ENCODE results near the gene SCAI.
A peak's percentile ranks its signal among the peaks of the same experiment; 100 is the strongest.
"Not testable (repeated sequence)": the region's sequence is repeated elsewhere in the genome, so short reads cannot be mapped to it uniquely, and the experiment has no call there.

Gene SCAI

GRCh38 chr9:124947727-124948391, 195.5 kb downstream of the SCAI start:
- DNase-seq (ENCODE audit: low read depth in 2 of 2) = no peak

GRCh38 chr9:124946167-124946566, 197.2 kb downstream of the SCAI start:
- DNase-seq (ENCODE audit: low read depth in 2 of 2) = no peak

DNA sequence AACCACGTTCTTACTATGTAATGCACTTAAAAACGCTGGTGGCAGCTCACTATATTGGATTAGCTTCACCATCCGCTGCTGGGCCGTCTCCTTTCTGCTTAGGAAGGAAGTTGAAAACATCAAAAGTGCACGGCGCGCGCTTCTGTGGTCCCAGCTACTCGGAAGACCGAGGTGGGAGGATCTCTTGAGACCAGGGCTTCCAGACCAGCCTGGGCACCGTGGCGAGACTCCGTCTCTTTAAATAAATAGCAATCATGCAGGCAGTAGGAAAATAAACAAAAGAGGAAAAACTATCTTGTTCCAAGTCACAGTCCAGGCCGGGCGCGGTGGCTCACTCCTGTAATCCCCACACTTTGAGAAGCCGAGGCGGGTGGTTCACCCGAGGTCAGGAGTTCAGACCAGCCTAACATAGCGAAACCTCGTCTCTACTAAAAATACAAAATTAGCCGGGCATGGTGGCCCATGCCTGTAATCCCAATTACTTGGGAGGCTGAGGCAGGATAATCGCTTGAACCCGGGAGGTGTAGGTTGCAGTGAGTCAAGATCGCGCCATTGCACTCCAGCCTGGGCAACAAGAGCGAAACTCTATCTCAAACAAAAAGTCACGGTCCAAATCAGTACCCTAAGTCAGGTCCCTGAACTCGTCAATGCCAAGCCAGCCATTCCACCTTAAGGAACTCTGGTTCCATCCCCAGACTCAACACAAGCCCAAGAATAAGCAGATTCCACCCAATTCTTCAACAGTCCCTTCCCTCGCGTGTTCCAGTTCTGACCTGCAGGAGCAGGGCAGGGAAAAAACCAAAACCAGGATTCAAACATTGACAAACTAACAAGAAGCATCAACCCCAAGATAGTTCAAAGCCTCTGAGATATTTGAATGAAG, 201.4 kb downstream of the SCAI start:
- DNase-seq (ENCODE audit: low read depth in 2 of 2) = peak; percentile 46 to 49

- peak; percentile 85 to 87 for DNase-seq (ENCODE audit: low read depth in 2 of 2)
These were observed 202.2 kb downstream of the SCAI start, which contains the start of gene GOLGA1 for GRCh38 chr9:124940894-124941678. Gene GOLGA1 (minus strand): TSS chr9:124941083. CDS start chr9:124938711, 2,372 bp downstream.

GRCh38 chr9:124940521-124940893, 202.8 kb downstream of the SCAI start:
- DNase-seq (ENCODE audit: low read depth in 2 of 2) = no peak

DNA sequence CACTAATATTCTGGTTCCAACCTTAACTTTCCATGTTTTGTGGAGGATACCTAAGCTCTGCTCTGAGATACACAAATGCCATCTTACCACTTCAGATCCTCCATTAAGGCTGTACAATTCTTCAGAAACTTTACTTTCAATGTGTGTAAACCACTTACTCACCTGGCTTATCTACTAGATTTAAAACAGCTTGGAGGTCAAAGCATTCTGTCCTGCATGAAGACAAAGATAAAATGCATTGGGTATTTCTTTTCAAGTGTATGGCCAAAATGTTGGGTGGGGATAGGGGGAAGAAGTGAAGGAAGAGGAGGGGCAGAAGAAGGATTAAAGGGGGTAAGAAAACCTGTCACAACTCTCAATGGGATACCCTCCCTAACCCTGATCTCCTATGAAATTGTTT, 203.4 kb downstream of the SCAI start:
- DNase-seq (ENCODE audit: low read depth in 2 of 2) = no peak

- DNase-seq (ENCODE audit: low read depth in 2 of 2) = no peak
These were observed 209.0 kb downstream of the SCAI start for GRCh38 chr9:124934290-124934689.

DNA sequence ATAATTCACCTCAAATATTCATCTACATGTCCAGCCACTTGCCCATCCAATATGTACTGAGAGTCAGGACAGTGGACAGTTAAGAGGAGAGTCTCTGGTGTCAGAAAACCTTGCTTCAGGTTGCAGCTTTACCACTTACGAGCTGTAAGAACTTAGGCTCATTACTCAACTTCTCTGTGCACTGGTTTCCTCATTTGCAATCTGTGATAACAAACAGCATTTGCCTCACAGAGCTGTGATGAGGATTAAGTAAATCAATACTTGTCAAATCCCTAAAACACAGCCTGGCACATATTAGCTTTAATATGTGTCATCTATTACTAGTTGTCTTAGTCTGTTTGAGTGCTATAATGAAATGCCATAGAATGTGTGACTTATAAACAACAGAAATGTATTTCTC, 211.0 kb downstream of the SCAI start:
- no peak for DNase-seq (ENCODE audit: low read depth in 2 of 2)

GRCh38 chr9:124929464-124929863, 213.9 kb downstream of the SCAI start:
- no peak for DNase-seq (ENCODE audit: low read depth in 2 of 2)

GRCh38 chr9:124928116-124928515, 215.2 kb downstream of the SCAI start:
- DNase-seq (ENCODE audit: low read depth in 2 of 2) = no peak

DNA sequence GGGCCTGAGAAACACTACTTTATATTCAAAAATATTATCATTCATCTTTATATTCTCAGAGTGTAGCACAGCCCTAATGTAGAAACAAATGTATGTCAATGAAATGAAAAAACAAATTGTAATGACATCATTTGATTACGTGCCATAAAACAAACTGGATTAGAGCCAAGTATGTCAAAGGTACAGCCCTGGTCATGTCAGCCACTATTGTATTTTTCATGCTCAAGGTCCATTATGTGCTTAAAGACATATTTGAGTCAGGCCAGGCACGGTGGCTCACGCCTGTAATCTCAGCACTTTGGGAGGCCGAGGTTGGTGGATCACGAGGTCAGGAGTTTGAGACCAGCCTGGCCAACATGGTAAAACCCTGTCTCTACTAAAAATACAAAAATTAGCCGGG, 222.9 kb downstream of the SCAI start:
- DNase-seq (ENCODE audit: low read depth in 2 of 2) = not testable (repeated sequence)

DNA sequence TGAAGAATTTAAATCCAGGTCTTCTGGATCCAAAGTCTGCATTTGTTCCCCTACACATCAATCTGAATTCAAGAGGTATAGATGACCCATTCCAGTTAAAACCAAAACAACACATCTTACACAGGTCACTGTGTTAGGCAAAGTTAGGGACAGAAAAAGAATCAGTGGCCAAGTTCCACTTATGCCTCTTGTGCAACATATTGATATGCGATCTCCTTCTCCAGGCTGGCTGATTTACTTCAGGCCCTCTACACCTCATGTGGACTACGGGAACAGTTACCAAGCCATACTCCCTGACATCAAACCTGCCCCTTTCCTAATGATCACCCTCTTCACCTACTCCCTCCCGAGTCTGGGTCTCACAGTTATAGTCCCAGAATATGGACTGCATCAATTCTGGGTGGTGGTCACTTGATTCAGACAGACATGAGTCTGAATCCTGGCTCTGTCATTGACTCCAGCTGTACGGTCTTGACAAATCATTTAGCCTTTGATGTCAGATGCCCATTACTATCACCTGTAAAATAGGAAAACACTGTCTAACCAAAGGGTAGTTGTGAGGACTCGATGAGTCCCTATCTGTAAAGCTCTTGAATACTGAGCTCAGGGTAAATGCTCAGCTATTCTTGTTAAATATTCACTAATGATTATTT, 228.4 kb downstream of the SCAI start:
- DNase-seq (ENCODE audit: low read depth in 2 of 2) = no peak

GRCh38 chr9:124913378-124913777, 229.9 kb downstream of the SCAI start:
- DNase-seq (ENCODE audit: low read depth in 2 of 2) = no peak

DNA sequence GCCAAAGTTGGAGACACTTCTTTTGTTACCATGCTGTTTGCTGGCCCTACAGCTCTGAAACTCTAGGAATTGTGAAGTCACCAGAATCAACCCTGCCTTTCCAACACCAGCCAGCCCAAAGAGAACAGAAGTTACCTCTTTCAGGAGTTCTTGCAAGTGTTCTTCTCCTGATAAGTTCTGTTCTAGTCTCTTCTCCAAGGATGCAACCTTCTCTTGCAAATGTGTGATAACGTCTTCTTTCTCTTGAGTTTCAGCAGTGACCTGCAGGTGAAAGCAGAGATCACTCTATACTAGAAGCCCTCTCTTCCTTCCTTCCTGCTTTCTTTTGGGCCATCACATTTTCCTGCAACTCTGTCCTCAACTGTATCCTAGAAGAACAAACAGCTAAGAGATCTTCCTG, 231.6 kb downstream of the SCAI start:
- DNase-seq (ENCODE audit: low read depth in 2 of 2) = no peak

GRCh38 chr9:124908098-124908497, 235.2 kb downstream of the SCAI start:
- DNase-seq (ENCODE audit: low read depth in 2 of 2) = no peak

DNA sequence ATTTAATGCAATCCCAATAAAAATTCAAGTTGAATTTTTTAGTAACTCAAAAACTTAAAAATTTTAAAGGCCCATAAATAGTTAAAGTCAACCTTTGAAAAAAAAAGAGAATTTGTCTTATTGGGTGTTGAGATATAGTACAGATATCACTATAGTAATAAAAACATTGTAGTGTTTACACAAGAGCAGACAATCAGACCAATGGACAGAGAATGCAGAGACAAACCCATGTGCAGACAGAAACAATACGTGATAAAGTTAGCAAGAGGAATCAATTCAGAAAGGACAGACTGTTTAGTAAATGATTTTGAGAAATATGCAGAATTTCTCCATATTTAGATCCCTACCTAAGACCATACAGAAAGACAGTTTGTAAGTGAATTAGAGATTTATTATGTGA, 236.4 kb downstream of the SCAI start:
- DNase-seq (ENCODE audit: low read depth in 2 of 2) = no peak

DNA sequence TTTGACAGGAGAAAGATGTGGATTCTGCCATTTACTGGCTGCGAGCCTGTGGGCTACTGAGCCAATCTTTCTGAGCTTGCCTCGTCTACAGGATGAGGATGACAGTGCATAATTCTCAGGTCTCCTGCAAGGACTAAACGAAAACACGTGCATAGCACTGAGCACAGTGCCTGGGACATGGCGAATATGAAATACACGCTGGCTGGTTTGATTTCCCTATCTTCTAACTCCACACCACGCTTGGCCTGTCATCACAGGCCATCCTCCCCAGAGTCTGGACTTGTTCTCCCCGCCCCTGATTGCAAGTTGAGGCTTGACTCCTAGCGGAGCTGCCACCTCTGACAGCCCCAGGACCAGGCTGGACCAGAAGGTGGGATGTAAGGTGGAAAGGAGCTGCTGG, 243.5 kb downstream of the SCAI start:
- DNase-seq (ENCODE audit: low read depth in 2 of 2) = no peak

- DNase-seq (ENCODE audit: low read depth in 2 of 2) = no peak
These were observed 245.5 kb downstream of the SCAI start for GRCh38 chr9:124897570-124898460.

DNA sequence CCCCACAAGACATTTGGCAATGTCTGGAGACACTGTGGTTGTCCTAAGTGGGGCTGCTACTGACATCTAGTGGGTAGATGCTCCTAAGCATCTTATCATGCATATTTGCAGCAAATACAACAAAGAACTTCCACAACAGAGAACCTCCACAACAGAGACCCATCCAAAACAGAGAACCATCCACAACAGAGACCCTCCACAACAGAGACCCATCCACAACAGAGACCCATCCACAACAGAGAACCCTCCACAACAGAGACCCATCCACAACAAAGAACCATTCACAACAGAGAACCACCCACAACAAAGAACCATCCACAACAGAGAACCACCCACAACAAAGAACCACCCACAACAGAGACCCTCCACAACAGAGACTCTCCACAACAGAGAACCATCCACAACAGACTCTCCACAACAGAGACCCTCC, 248.6 kb downstream of the SCAI start:
- no peak for DNase-seq (ENCODE audit: low read depth in 2 of 2)

- DNase-seq (ENCODE audit: low read depth in 2 of 2) = no peak
These were observed 249.1 kb downstream of the SCAI start for GRCh38 chr9:124894035-124894740.
